GM12891 (cell line): ENCODE data around the gene MAPKAPK5.

Experiments
- POLR2A ChIP-seq: IDR thresholded peaks from 2 replicates; pipeline ENCODE4 v1.6.1; 2011; ENCODE audit warnings: low read depth, low read length, control low read depth
- SPI1 ChIP-seq: IDR thresholded peaks from 2 replicates; pipeline ENCODE4 v1.6.1; 2011; ENCODE audit warnings: low read depth, low read length, control low read depth
- TAF1 ChIP-seq: IDR thresholded peaks from 2 replicates; pipeline ENCODE4 v1.6.1; 2011; ENCODE audit warnings: low read depth, low read length, control low read depth

GRCh38 chr12:111828338-111828979 lies 13.6 kb upstream of the MAPKAPK5 start:
- TF ChIP-seq TAF1, result no peak
- TF ChIP-seq POLR2A, result no peak
- TF ChIP-seq SPI1, result no peak
